Measurements from ENCODE around the gene MUC21.

- TF ChIP-seq, protein P1, sequence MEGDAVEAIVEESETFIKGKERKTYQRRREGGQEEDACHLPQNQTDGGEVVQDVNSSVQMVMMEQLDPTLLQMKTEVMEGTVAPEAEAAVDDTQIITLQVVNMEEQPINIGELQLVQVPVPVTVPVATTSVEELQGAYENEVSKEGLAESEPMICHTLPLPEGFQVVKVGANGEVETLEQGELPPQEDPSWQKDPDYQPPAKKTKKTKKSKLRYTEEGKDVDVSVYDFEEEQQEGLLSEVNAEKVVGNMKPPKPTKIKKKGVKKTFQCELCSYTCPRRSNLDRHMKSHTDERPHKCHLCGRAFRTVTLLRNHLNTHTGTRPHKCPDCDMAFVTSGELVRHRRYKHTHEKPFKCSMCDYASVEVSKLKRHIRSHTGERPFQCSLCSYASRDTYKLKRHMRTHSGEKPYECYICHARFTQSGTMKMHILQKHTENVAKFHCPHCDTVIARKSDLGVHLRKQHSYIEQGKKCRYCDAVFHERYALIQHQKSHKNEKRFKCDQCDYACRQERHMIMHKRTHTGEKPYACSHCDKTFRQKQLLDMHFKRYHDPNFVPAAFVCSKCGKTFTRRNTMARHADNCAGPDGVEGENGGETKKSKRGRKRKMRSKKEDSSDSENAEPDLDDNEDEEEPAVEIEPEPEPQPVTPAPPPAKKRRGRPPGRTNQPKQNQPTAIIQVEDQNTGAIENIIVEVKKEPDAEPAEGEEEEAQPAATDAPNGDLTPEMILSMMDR (IDR thresholded peaks at IDR 0.05; ENCODE audit: control extremely low read depth in 1 of 3, insufficient read depth in 1 of 3, low read depth in 1 of 3, low read length in 3 of 3): no peak
- no peak for TF ChIP-seq POLR2AphosphoS5 (IDR thresholded peaks at IDR 0.05; ENCODE audit: low read depth, low read length)
Measured at GRCh38 chr6:30945281-30945680, 38.2 kb upstream of the MUC21 start.
